ENCODE results near the gene BAHCC1. TPM values are rescaled to one million over a fixed set of nuclear protein-coding genes. Genes with fewer than 3 reads are reported as not detected.

BAHCC1 gene
- total RNA-seq, 1 experiment from 2014 or later = 33.7 TPM

GRCh38 chr17:81474958-81475357, 79.7 kb downstream of the BAHCC1 start:
- CTCF ChIA-PET = no interaction called here
- Histone ChIP-seq H3K79me2 (ENCODE audit: low read depth) (no peaks in the 10 kb centered on the region), H3K4me2 (no peak overlapping the region), H3K27me3 (ENCODE audit: insufficient read depth, low read depth) (no peaks in the 10 kb centered on the region), H4K20me1 (ENCODE audit: insufficient read depth) (no peaks in the 10 kb centered on the region), H3K4me3 (no peak overlapping the region), H3F3A (ENCODE audit: insufficient read depth, low read depth) (no peaks in the 10 kb centered on the region), H3K27ac (no peak overlapping the region), H3K36me3 (ENCODE audit: low read depth) (no peaks in the 10 kb centered on the region), H3K9me3 (ENCODE audit: insufficient read depth, low read depth) (no peaks in the 10 kb centered on the region), H3K4me1 (replicated peaks; ENCODE audit: insufficient read depth) (no peaks in the 10 kb centered on the region), H3K9me2 (ENCODE audit: insufficient read depth) (no peaks in the 10 kb centered on the region), H2AFZ (no peak overlapping the region)
- POLR2A ChIA-PET (ENCODE audit: unreplicated experiment) = no interaction called here
- BruUV-seq (replicated peaks) = no TSS peak
- TF ChIP-seq EZH2 (IDR thresholded peaks at IDR 0.05; ENCODE audit: low read depth) = no peak
- intact Hi-C loops (cut with micrococcal nuclease; ENCODE audit: unreplicated experiment) = no loop called here
- no peak for DNase-seq

DNA sequence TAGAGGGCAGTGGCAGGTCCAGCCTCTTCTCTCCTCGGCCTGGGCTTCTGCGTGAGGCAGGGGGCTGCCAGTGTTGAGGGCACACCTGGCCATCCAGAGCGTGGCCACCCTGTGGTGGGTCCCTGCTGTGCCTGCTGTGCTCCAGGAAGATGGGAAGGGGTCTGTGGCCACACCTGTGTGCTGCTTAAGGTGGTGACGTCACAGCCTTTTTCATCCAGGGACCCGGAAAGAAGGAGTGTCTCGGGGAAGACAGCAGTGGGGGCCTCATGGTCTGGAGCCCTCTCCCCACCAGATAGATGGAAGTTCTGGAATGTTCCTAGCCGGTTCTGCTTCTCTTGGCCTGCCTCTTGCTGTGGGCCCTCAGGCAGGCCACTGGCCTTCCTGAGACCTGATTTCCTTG, 80.8 kb downstream of the BAHCC1 start:
- Histone ChIP-seq H3K79me2 (ENCODE audit: low read depth) (no peaks in the 10 kb centered on the region), H3K27ac (no peak overlapping the region), H3K27me3 (ENCODE audit: insufficient read depth, low read depth) (no peaks in the 10 kb centered on the region), H3K4me2 (no peak overlapping the region), H3K36me3 (ENCODE audit: low read depth) (no peaks in the 10 kb centered on the region), H3F3A (ENCODE audit: insufficient read depth, low read depth) (no peaks in the 10 kb centered on the region), H4K20me1 (ENCODE audit: insufficient read depth) (no peaks in the 10 kb centered on the region), H3K4me1 (replicated peaks; ENCODE audit: insufficient read depth) (no peaks in the 10 kb centered on the region), H2AFZ (no peak overlapping the region), H3K4me3 (no peak overlapping the region), H3K9me2 (ENCODE audit: insufficient read depth) (no peaks in the 10 kb centered on the region), H3K9me3 (ENCODE audit: insufficient read depth, low read depth) (no peaks in the 10 kb centered on the region)
- TF ChIP-seq EZH2 (IDR thresholded peaks at IDR 0.05; ENCODE audit: low read depth) (no peak), CTCF (conservative IDR thresholded peaks at IDR 0.05) (no peak)
- ChIA-PET POLR2A (ENCODE audit: unreplicated experiment) (interaction anchor here (0.6 kb wide), 1 partner anchor 16 kb away, joined by 5 read pairs; no protein-coding TSS in a partner anchor), CTCF (no interaction called here)
- DNase-seq = no peak
- BruUV-seq (replicated peaks) = no TSS peak
- intact Hi-C loops (cut with micrococcal nuclease; ENCODE audit: unreplicated experiment) = no loop called here

- no peaks in the 10 kb centered on the region for H3K79me2 ChIP-seq (ENCODE audit: low read depth)
- BruUV-seq (replicated peaks) = no TSS peak
- no peaks in the 10 kb centered on the region for H3F3A ChIP-seq (ENCODE audit: insufficient read depth, low read depth)
- POLR2A ChIA-PET (ENCODE audit: unreplicated experiment) = interaction anchor here (0.6 kb wide), 1 partner anchor 17 kb away, joined by 5 read pairs; no protein-coding TSS in a partner anchor
- TF ChIP-seq EZH2 (IDR thresholded peaks at IDR 0.05; ENCODE audit: low read depth) (no peak), CTCF (conservative IDR thresholded peaks at IDR 0.05) (no peak)
- intact Hi-C loops (cut with micrococcal nuclease; ENCODE audit: unreplicated experiment) = no loop called here
- no peak for DNase-seq
- H3K27ac ChIP-seq = no peak overlapping the region
- H4K20me1 ChIP-seq (ENCODE audit: insufficient read depth) = no peaks in the 10 kb centered on the region
- no peaks in the 10 kb centered on the region for H3K4me1 ChIP-seq (replicated peaks; ENCODE audit: insufficient read depth)
- no peaks in the 10 kb centered on the region for H3K27me3 ChIP-seq (ENCODE audit: insufficient read depth, low read depth)
- no peaks in the 10 kb centered on the region for H3K36me3 ChIP-seq (ENCODE audit: low read depth)
- H3K4me3 ChIP-seq = no peak overlapping the region
- H3K4me2 ChIP-seq = no peak overlapping the region
- H3K9me3 ChIP-seq (ENCODE audit: insufficient read depth, low read depth) = no peaks in the 10 kb centered on the region
- H3K9me2 ChIP-seq (ENCODE audit: insufficient read depth) = no peaks in the 10 kb centered on the region
- CTCF ChIA-PET = no interaction called here
- H2AFZ ChIP-seq = no peak overlapping the region
Observed at GRCh38 chr17:81476635-81477034, 81.4 kb downstream of the BAHCC1 start.

DNA sequence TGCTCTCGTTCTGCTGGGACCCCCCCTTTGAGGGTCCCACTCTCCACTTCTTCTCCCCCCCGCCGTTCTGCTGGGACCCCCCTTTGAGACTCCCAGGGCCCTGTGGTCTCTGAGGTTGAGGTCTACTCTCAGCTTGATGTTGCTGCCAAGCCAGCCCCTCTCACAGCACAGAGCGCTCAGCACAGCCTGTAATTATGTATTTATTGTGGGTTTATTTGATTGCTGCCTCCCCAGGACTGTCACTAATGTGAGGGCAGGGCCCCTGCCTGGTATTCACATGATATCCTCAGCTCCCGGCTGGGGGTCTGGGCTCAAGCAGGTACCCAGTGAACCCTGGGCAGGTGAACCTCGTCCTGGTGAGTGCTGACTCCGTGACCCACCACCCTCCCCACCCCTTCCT, 81.9 kb downstream of the BAHCC1 start:
- Histone ChIP-seq H3F3A (ENCODE audit: insufficient read depth, low read depth) (no peaks in the 10 kb centered on the region), H3K27ac (no peak overlapping the region), H4K20me1 (ENCODE audit: insufficient read depth) (no peaks in the 10 kb centered on the region), H3K27me3 (ENCODE audit: insufficient read depth, low read depth) (no peaks in the 10 kb centered on the region), H2AFZ (no peak overlapping the region), H3K9me3 (ENCODE audit: insufficient read depth, low read depth) (no peaks in the 10 kb centered on the region), H3K9me2 (ENCODE audit: insufficient read depth) (no peaks in the 10 kb centered on the region), H3K79me2 (ENCODE audit: low read depth) (no peaks in the 10 kb centered on the region), H3K4me1 (replicated peaks; ENCODE audit: insufficient read depth) (no peaks in the 10 kb centered on the region), H3K4me3 (no peak overlapping the region), H3K4me2 (no peak overlapping the region), H3K36me3 (ENCODE audit: low read depth) (no peaks in the 10 kb centered on the region)
- intact Hi-C loops (cut with micrococcal nuclease; ENCODE audit: unreplicated experiment) = no loop called here
- BruUV-seq (replicated peaks) = no TSS peak
- ChIA-PET POLR2A (ENCODE audit: unreplicated experiment) (no interaction called here), CTCF (no interaction called here)
- no peak for TF ChIP-seq CTCF (conservative IDR thresholded peaks at IDR 0.05)
- TF ChIP-seq EZH2 (IDR thresholded peaks at IDR 0.05; ENCODE audit: low read depth) = no peak
- DNase-seq = no peak
